Stimulated activated CD4-positive, alpha-beta T cell treated with anti-CD3 and anti-CD28 coated beads, Interleukin-4, amount 100 ng/mL, for 48 hours (primary cell): ENCODE results near the gene TMEM235.
A peak's percentile ranks its signal among the peaks of the same experiment; 100 is the strongest.
"Not testable (repeated sequence)": the region's sequence is repeated elsewhere in the genome, so short reads cannot be mapped to it uniquely, and the experiment has no call there.

Experiments used
- DNase-seq, 2 donors: peaks; one replicate each; pipeline ENCODE4 v3.0.0-alpha.2; 2020; ENCODE audit warnings: low read depth in 2 of 2

Gene TMEM235

DNA sequence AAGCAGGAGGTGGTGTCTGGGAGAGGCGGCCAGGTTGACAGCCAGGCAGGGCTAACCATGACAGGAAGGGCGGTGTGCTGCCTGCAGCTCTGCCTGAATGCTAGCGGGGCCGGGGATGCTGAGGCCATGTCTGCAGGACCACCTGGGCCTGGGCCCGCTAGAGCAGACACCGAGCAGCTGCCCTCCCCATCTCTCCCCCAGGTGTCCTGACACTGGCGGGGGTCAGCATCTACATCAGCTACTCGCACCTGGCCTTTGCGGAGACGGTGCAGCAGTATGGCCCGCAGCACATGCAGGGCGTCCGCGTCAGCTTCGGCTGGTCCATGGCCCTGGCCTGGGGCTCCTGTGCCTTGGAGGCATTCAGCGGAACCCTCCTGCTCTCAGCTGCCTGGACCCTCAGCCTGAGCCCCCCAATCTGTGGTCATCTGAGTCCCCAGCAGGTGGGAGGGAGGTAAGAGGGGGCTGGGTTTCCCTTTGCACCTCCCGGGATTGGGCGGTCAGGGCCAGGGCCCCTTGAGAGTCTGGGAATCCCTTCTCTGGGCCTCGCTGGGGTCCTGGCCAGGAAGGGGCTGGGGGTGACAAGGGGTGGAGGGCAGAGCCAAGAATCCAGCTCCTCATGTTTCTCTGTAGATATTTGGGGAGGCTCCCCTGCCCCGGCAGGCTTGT lies 7.5 kb downstream of the TMEM235 start:
- DNase-seq = no peak

- no peak for DNase-seq
Measured at GRCh38 chr17:78239489-78239931, 8.1 kb downstream of the TMEM235 start.

GRCh38 chr17:78240012-78240655 lies 8.7 kb downstream of the TMEM235 start:
- DNase-seq = no peak

DNA sequence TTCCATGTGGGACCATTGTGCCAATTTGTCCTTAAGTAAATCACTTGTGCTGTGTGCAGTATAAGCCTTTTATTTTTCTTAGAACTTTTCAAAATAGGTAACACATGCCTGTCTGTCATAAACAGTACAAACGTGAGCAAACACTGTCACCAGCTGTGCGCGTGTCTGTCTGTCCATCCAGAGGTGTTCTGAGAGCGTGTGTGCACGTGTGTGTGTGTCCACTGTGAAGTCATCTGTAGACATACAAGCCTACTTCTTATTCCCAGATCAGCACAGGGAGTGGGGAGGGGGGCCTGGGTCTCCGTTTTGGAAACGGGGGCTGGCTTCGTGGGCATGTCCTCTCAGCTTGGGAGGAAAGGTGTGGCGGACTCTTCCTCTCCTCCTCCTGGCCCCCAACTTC lies 9.4 kb downstream of the TMEM235 start:
- no peak for DNase-seq

GRCh38 chr17:78241277-78242023 lies 10.0 kb downstream of the TMEM235 start:
- no peak for DNase-seq

DNA sequence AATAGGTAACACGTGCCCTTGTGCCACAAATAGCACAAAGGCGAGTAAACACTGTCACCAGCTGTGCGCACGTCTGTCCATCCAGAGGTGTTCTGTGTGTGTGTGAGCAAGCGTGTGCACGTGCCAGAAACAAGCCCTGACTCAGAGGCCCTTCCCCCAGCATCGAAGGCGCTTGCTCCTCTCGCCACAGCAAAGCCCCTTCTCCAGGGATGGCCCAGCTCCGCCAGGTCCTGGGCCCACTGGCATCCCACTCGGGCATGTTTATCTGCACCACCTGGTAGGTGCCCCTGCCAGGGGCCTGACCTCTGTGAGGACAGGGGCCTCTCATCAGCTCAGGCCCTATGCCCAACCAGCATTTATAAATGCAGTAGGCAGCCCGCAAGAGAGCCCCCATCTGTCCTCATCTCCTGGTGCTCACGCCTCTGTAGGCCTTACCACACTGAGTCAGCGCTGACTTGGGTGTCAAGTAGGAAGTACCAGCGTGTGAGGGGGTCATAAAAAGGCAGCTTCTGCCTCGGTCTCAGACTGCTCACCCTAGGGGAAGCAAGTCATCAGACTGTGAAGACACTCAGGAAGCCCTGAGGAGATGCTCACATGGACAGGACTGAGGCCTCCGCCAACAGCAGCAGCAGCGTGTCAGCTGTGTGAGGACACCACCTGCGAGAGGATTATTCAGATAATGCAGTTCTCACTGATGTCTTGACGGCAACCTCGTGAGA lies 10.8 kb downstream of the TMEM235 start:
- DNase-seq = no peak

DNA sequence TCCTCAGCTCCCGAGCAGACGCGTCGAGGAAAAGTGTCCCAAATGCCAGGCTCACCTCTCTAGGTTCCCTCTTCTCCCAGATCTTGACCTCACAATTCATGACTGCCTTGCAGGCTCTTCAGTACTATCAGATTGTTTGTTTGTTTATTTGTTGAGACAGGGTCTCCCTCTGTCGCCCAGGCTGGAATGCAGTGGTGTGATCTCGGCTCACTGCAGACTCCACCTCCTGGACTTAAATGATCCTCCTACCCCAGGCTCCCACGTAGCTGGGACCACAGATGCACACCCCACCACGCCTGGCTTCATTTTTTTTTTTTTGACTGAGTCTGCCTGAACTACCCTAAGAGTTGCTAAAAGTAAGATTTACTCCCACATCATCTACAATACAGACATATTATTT lies 15.9 kb downstream of the TMEM235 start:
- no peak for DNase-seq

GRCh38 chr17:78248051-78248914 lies 16.9 kb downstream of the TMEM235 start:
- no peak for DNase-seq

GRCh38 chr17:78249074-78249817 lies 17.8 kb downstream of the TMEM235 start:
- DNase-seq = no peak

GRCh38 chr17:78249818-78250806 lies 18.7 kb downstream of the TMEM235 start:
- no peak for DNase-seq

GRCh38 chr17:78250891-78251772 lies 19.7 kb downstream of the TMEM235 start:
- peak; percentile 84 for DNase-seq

DNA sequence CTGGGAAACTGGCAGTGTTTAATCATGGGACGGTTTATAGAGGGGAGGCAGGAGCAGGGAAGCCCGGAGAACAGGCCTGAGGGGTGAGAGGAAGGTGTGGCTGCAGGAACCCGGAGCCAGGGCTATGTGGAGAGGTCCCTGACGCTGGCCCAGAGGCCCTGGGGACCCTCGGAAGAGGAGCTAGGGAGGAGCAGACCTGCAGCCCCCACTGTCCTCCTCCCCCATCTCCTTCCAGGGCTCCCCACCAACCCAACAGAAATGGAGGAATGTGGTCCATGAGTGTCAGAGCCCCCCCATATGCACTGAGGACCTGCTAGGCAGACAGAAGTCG lies 20.3 kb downstream of the TMEM235 start:
- DNase-seq = no peak

- no peak for DNase-seq
Measured at GRCh38 chr17:78252111-78252634, 20.7 kb downstream of the TMEM235 start.

DNA sequence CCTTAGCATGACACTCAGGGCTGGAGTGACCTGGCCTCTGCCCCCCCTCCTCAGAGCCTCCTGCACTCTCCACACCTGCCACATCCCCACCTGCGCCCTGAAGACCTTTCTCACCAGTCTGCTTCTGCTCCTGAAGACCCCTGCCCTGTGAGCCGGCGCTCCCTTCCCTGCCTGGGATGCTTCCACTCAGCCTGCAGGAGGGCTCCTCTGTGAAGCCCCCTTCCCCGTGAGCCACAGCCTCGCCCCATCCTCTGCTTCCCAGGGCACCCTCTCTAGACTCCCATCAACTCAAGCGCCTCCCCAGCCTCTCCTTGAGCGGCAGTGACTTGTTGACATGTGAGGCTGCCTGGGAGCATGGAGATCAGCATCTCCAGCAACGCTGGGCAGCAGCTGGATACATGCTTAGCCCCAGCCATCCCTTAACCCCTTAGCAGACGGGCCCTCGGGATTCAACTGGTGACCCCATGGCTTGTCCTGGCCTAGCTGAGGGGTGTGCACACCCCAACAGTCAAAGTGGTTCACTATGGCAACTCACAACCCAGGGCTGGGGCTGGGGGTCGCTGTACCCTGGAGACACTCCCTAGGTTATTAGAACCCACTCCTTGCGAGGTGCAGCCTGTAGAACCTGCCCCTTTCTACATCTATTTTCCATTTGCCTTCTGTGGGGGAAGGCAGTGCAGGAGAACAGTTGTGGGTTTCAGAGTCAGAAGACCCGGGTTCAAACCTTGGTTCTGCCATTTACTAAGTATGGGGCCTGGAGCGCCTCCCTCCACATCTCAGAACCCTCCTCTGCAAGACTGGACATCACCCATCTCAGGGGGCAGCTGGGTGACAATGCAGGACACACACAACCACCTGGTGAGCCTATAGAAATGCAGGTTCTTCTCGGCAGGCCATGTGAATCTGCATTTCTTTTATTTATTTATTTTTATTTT lies 21.5 kb downstream of the TMEM235 start:
- no peak for DNase-seq

GRCh38 chr17:78253636-78253945 lies 22.2 kb downstream of the TMEM235 start:
- not testable (repeated sequence) for DNase-seq

- peak; percentile 73 to 79 for DNase-seq
Measured at GRCh38 chr17:78253946-78254672, 22.7 kb downstream of the TMEM235 start.
